Posterior cingulate gyrus (tissue), 11 donors: ENCODE measurements around the gene EXD2.

Experiments used
- DNase-seq, 10 donors: peaks; one replicate each; pipeline versions ENCODE4 v3.0.0 to v3.0.0-alpha.2; 2020 to 2021; ENCODE audit warnings: mixed read lengths in 3 of 10
- intact Hi-C: fragments of 100-400 bp; cut with DNase I; formaldehyde crosslinking; loops from one replicate; pipeline ENCODE4 v1.15.1; 2023

EXD2 gene

GRCh38 chr14:69242311-69243224, 51.3 kb downstream of the EXD2 start:
- DNase-seq = peak in 4 of 10 donors; percentile 23 to 58 (median 40)
- intact Hi-C loops = loop anchor here (1.0 to 5.0 kb wide), 3 partner anchors 90 to 218 kb away; partner anchors contain the start of gene DCAF5

- intact Hi-C loops = loop anchor here (5.0 kb wide), 1 partner anchor 93 kb away; the partner anchor contains the start of gene DCAF5
- no peak for DNase-seq
These were observed 53.6 kb downstream of the EXD2 start for GRCh38 chr14:69244946-69245345.

GRCh38 chr14:69246331-69246730, 55.0 kb downstream of the EXD2 start:
- no peak for DNase-seq
- intact Hi-C loops = no loop called here

GRCh38 chr14:69247676-69248440, 56.6 kb downstream of the EXD2 start:
- intact Hi-C loops = no loop called here
- DNase-seq = no peak

- DNase-seq = no peak
- intact Hi-C loops = no loop called here
These were observed 58.3 kb downstream of the EXD2 start for GRCh38 chr14:69249603-69250002.

GRCh38 chr14:69252851-69253250, 61.6 kb downstream of the EXD2 start:
- intact Hi-C loops = no loop called here
- no peak for DNase-seq

GRCh38 chr14:69259168-69259526, 67.8 kb downstream of the EXD2 start:
- intact Hi-C loops = no loop called here
- no peak for DNase-seq

- peak in 7 of 10 donors; percentile 26 to 88 (median 58) for DNase-seq
- intact Hi-C loops = loop anchor here (5.0 kb wide), 1 partner anchor 93 kb away; no protein-coding TSS in a partner anchor
These were observed 68.4 kb downstream of the EXD2 start, which contains the start of gene GALNT16 for GRCh38 chr14:69259527-69260189. TSS of gene GALNT16 (plus strand) at chr14:69260158. CDS start at chr14:69260291, 133 bp downstream.

- intact Hi-C loops = loop anchor here (5.0 kb wide), 1 partner anchor 92 kb away; no protein-coding TSS in a partner anchor
- DNase-seq = peak in 3 of 10 donors; percentile 17 to 77 (median 23)
These were observed 69.0 kb downstream of the EXD2 start for GRCh38 chr14:69260190-69260860.

GRCh38 chr14:69260861-69261564, 69.7 kb downstream of the EXD2 start:
- peak in 7 of 10 donors; percentile 25 to 89 (median 36) for DNase-seq
- intact Hi-C loops = loop anchor here (5.0 kb wide), 1 partner anchor 91 kb away; no protein-coding TSS in a partner anchor

- peak in 1 of 10 donors; percentile 85 for DNase-seq
- intact Hi-C loops = loop anchor here (5.0 kb wide), 1 partner anchor 90 kb away; no protein-coding TSS in a partner anchor
These were observed 70.5 kb downstream of the EXD2 start for GRCh38 chr14:69261761-69262331.

- intact Hi-C loops = loop anchor here (5.0 kb wide), 1 partner anchor 90 kb away; no protein-coding TSS in a partner anchor
- no peak for DNase-seq
These were observed 71.2 kb downstream of the EXD2 start for GRCh38 chr14:69262516-69262915.

- DNase-seq = no peak
- intact Hi-C loops = loop anchor here (5.0 kb wide), 1 partner anchor 89 kb away; no protein-coding TSS in a partner anchor
These were observed 72.1 kb downstream of the EXD2 start for GRCh38 chr14:69263364-69263763.

- intact Hi-C loops = loop anchor here (5.0 kb wide), 1 partner anchor 89 kb away; no protein-coding TSS in a partner anchor
- peak in 2 of 10 donors; percentile 34 to 83 for DNase-seq
These were observed 72.5 kb downstream of the EXD2 start for GRCh38 chr14:69263771-69264170.

- intact Hi-C loops = no loop called here
- DNase-seq = no peak
These were observed 75.5 kb downstream of the EXD2 start for GRCh38 chr14:69266572-69267345.

- peak in 1 of 10 donors; percentile 19 for DNase-seq
- intact Hi-C loops = no loop called here
These were observed 76.2 kb downstream of the EXD2 start for GRCh38 chr14:69267492-69267891.

GRCh38 chr14:69268223-69268622, 76.9 kb downstream of the EXD2 start:
- no peak for DNase-seq
- intact Hi-C loops = no loop called here

GRCh38 chr14:69268763-69269162, 77.5 kb downstream of the EXD2 start:
- intact Hi-C loops = no loop called here

More at GRCh38 chr14:69268763-69269162, 77.5 kb downstream of the EXD2 start:
- peak in 1 of 10 donors; percentile 78 for DNase-seq
